HG03045 (cell line): ENCODE data around the gene SNCA.

ENCODE experiments used
- ATAC-seq: cut with Tn5 transposase; IDR thresholded peaks from one replicate; pipeline ENCODE4 v1.9.1; 2021; ENCODE audit warnings: mild to moderate bottlenecking, moderate library complexity; ENCODE audit not compliant: unreplicated experiment

SNCA gene

GRCh38 chr4:89820010-89820409, 17.0 kb downstream of the SNCA start:
- no peak for ATAC-seq

- ATAC-seq, result no peak
Measured at GRCh38 chr4:89814362-89814761, 22.6 kb downstream of the SNCA start.

GRCh38 chr4:89813197-89813596, 23.8 kb downstream of the SNCA start:
- ATAC-seq, result no peak

- ATAC-seq, result no peak
Measured at GRCh38 chr4:89807441-89808140, 29.4 kb downstream of the SNCA start.

- no peak for ATAC-seq
Measured at GRCh38 chr4:89805297-89805696, 31.7 kb downstream of the SNCA start.

GRCh38 chr4:89803915-89804314, 33.0 kb downstream of the SNCA start:
- ATAC-seq, result no peak

GRCh38 chr4:89803036-89803435, 33.9 kb downstream of the SNCA start:
- ATAC-seq, result no peak

GRCh38 chr4:89800527-89801103, 36.3 kb downstream of the SNCA start:
- no peak for ATAC-seq

- ATAC-seq, result no peak
Measured at GRCh38 chr4:89800012-89800516, 36.9 kb downstream of the SNCA start.

- no peak for ATAC-seq
Measured at GRCh38 chr4:89799071-89799470, 37.9 kb downstream of the SNCA start.

- ATAC-seq, result no peak
Measured at GRCh38 chr4:89797117-89797516, 39.8 kb downstream of the SNCA start.

GRCh38 chr4:89788206-89789072, 48.5 kb downstream of the SNCA start:
- ATAC-seq, result no peak

GRCh38 chr4:89784686-89785231, 52.2 kb downstream of the SNCA start:
- no peak for ATAC-seq

GRCh38 chr4:89781321-89781720, 55.6 kb downstream of the SNCA start:
- ATAC-seq, result no peak

- ATAC-seq, result no peak
Measured at GRCh38 chr4:89773805-89774204, 63.2 kb downstream of the SNCA start.

- no peak for ATAC-seq
Measured at GRCh38 chr4:89769856-89770255, 67.1 kb downstream of the SNCA start.

GRCh38 chr4:89767924-89768323, 69.0 kb downstream of the SNCA start:
- no peak for ATAC-seq

GRCh38 chr4:89765966-89766365, 71.0 kb downstream of the SNCA start:
- ATAC-seq, result no peak

GRCh38 chr4:89765528-89765927, 71.4 kb downstream of the SNCA start:
- ATAC-seq, result no peak

GRCh38 chr4:89762311-89762710, 74.7 kb downstream of the SNCA start:
- no peak for ATAC-seq

GRCh38 chr4:89759426-89759825, 77.5 kb downstream of the SNCA start:
- no peak for ATAC-seq
